ENCODE data around the gene ORAI3.

- TF ChIP-seq GATA3 (IDR thresholded peaks at IDR 0.05; ENCODE audit: low read depth, low read length) (no peak), GATA2 (IDR thresholded peaks at IDR 0.05; ENCODE audit: low read depth, low read length) (no peak)
Measured at GRCh38 chr16:30907064-30907463, 41.8 kb upstream of the ORAI3 start.

All from SH-SY5Y (cell line).